GM19238 (cell line): ENCODE measurements around the gene SLC2A11.
A peak's percentile ranks its signal among the peaks of the same experiment; 100 is the strongest.
"Not testable (repeated sequence)": the region's sequence is repeated elsewhere in the genome, so short reads cannot be mapped to it uniquely, and the experiment has no call there.

ENCODE experiments used
- DNase-seq: peaks from one replicate; pipeline ENCODE4 v3.0.0; 2011; ENCODE audit warnings: low spot score; ENCODE audit not compliant: insufficient read length

SLC2A11 gene

DNA sequence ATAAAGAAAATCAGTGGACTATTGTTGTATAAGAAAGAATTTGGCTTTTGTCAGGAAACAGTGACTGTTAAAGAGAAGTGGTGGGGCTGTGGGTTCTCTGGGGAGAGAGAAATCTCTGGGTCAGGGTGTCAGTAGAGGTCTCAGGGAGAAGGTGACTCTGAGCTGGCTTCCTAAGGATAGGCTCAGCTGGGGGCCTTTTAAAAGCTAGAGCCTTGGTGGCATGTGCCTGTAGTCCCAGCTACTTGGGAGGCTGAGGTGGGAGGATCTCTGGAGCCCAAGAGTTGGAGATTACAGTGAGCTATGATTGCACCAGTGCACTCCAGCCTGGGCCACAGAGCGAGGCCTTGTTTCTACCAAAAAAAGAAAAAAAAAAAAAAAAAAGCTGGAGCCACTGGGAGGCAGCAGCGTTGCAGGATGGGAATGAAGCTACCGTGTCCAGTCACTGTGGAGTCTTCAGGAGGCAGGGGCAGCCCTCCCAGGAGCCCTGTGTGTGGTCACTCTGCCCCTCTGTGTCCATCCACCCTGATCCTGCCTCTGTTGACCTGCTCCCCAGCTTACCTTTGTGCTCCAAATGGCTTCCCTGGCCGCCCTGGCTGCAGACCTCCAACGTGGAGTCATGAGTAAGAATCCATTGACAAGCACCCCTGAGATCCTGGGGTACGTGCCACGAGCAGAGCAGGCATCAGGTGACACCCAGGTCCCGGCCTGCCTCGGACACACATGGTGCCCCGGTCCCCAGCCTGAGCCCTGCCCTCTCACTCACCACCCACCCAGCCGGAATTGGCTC is 31.1 kb downstream of the SLC2A11 start:
- no peak for DNase-seq

DNA sequence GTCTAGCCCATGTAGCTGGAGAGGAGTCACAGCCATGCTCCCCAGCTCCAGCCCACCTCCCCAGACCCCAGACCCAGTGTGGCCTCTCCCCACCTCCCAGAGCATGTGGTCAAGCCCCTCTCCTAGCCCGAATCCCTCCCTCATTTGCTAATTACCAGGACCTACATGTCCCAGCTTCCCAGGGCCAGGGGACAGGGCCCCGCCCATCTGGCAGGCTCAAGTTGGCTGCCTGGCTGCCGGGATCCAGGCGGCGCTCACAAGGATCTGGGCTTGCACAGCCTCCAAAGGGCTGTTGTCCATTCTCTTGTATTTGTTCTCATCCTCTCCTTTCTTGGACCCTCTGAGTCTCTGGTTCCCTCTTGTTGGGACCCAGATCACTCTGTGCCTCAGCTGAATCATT is 31.9 kb downstream of the SLC2A11 start:
- DNase-seq: no peak

DNA sequence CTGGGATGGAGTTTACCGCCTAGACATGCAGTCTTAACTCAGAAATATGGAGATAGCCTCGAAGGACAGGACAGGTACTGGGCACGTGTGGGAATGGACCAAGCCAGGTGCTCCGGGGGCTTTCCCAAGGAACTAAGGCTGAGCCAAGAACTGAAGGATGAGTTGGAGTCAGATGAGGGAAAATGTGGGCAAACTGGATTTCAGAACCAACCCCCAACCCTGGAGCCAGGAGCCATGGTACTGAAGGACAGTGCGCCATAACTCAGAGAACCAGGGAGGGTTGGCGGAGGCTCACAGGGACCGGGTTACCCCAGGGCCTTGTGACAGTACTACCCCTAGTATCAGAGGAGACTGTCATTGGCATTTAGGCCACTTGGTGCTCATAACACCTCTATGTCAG is 34.1 kb downstream of the SLC2A11 start:
- no peak for DNase-seq

DNA sequence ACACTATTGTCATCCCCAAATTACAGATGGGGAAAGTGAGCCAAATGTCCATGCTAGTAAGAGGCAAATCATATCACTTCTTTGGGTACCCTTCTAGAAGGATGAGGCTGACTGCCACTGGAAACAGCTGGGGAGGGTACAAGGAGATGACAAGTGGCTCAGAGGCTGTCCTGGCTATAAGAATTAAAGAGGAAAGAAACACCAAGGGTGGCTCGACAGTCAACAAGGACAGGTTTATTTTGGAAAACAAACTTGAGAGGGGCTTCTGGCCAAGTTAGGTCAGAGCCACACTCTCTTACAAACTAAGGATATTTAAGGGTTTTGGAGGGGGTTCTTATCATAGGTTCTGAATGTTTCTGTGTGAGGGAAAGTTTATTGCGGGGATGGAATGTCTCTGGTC is 34.5 kb downstream of the SLC2A11 start:
- no peak for DNase-seq

DNA sequence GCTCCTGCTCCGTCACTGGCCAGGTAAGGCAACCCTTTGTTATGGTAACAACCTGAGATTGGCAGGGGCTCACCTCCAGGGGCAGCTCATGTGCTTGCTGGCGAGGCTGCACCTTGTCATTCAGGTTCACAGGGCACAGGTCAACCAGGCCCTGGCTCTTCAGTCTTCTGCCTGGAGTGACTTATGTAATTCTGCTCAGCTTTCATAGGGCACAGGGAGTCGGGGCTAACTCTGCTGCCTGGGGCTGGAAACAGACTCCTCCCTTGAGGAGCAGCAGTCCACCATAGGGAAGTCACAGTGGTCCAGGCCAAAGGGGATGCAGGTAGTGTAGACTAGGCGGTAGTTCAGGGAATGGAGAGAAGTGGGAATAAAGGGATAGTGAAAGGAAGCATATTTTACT is 35.0 kb downstream of the SLC2A11 start:
- DNase-seq: no peak

DNA sequence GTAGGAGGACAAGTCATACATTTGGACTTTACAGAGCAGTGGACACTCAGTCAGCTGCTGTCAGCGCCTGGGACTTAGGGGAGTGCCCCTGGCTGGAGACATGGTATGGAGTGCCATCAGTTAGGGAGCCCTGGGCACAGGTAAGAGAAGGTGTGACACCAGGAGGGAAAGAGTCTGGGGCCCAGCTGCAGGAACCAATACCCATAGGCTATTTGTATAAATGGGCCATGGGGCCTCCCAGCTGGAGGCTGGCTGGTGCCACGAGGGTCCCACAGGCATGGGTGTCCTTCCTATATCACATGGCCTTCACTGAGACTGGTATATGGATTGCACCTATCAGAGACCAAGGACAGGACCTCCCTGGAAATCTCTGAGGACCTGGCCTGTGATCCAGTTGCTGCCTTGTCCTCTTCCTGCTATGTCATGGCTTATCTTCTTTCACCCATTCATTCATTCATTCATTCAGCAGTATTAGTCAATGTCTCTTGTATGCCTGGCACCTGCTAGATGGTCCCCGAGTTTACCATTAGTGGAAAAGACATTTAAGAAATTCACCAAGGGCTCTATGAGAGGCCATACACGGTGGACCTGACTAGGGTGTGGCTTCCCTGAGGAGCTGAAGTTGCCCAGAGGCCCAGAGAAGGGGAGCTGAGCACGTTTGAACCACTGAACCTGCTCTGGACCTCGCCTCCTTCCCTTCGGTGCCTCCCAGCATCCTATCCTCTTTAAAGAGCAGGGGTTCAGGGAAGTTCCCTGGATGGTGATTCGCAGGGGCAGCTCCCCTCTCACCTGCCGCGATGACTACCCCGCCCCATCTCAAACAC is 35.7 kb downstream of the SLC2A11 start:
- DNase-seq: no peak

DNA sequence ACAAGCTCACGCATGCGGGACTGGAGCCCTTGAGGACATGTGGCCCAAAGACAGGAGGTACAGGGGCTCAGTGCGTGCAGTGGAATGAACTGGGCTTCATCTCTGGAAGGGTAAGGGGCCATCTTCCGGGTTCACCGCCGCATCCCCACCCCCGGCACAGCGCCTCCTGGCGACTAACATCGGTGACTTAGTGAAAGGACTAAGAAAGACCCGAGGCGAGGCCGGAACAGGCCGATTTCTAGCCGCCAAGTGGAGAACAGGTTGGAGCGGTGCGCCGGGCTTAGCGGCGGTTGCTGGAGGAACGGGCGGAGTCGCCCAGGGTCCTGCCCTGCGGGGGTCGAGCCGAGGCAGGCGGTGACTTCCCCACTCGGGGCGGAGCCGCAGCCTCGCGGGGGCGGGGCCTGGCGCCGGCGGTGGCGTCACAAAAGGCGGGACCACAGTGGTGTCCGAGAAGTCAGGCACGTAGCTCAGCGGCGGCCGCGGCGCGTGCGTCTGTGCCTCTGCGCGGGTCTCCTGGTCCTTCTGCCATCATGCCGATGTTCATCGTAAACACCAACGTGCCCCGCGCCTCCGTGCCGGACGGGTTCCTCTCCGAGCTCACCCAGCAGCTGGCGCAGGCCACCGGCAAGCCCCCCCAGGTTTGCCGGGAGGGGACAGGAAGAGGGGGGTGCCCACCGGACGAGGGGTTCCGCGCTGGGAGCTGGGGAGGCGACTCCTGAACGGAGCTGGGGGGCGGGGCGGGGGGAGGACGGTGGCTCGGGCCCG is 36.5 kb downstream of the SLC2A11 start, which contains the start of gene MIF:
Gene MIF (plus strand): TSS at position 439 of the 765 bp plus-strand sequence. CDS start 92 bp downstream, at position 531.
- peak; percentile 97 for DNase-seq

DNA sequence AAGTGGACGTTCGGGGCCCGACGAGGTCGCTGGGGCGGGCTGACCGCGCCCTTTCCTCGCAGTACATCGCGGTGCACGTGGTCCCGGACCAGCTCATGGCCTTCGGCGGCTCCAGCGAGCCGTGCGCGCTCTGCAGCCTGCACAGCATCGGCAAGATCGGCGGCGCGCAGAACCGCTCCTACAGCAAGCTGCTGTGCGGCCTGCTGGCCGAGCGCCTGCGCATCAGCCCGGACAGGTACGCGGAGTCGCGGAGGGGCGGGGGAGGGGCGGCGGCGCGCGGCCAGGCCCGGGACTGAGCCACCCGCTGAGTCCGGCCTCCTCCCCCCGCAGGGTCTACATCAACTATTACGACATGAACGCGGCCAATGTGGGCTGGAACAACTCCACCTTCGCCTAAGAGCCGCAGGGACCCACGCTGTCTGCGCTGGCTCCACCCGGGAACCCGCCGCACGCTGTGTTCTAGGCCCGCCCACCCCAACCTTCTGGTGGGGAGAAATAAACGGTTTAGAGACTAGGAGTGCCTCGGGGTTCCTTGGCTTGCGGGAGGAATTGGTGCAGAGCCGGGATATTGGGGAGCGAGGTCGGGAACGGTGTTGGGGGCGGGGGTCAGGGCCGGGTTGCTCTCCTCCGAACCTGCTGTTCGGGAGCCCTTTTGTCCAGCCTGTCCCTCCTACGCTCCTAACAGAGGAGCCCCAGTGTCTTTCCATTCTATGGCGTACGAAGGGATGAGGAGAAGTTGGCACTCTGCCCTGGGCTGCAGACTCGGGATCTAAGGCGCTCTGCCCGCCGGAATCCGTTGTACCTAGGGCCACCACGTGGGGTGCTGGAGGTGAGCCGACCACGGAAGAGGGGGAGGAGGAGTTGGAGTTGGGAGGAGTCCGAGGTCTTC is 37.3 kb downstream of the SLC2A11 start:
- DNase-seq: peak; percentile 80

DNA sequence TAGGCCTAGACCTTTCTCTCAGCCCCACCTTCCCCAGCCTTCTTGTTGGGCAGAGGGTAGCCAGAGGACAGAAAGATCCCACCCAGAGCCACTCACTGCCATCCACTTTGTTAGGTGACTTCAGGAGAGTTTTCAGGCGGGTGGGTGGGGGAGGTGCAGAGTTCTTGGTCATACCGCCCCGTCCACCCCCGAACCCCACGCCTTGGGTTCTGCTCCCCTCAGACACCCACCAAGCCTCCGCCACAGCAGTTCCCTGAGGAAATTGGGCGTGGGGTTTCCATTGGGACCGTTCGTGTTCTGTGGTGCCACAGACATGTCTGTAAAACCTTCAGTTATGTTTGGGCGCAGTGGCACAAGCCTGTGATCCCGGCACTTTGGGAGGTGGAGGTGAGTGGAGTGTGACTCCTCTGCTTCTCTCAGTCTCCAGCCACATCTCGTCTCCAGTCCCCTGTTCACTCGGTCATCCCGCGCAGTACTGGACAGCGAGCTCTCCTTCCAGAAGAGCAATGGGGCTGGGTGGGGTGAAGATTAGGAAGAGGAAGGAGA is 38.0 kb downstream of the SLC2A11 start:
- DNase-seq: no peak

DNA sequence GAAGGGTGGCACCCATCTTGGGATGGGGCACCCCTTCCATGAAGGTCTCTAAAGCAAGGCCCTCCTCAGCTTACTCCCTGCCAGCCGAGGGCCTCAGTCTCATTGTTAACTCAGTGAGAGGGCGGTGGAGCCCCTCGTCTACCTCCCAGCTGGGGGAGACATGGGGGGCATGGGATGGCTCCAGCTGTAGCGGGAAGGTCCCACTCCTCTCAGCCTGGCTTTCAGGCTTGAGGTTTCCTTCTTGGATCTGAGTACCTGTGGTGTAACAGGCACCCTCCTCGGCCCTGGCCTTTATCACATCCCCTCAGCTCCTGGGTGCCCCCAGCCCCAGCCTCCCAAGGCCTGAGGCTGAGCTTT is 38.5 kb downstream of the SLC2A11 start:
- DNase-seq: no peak

DNA sequence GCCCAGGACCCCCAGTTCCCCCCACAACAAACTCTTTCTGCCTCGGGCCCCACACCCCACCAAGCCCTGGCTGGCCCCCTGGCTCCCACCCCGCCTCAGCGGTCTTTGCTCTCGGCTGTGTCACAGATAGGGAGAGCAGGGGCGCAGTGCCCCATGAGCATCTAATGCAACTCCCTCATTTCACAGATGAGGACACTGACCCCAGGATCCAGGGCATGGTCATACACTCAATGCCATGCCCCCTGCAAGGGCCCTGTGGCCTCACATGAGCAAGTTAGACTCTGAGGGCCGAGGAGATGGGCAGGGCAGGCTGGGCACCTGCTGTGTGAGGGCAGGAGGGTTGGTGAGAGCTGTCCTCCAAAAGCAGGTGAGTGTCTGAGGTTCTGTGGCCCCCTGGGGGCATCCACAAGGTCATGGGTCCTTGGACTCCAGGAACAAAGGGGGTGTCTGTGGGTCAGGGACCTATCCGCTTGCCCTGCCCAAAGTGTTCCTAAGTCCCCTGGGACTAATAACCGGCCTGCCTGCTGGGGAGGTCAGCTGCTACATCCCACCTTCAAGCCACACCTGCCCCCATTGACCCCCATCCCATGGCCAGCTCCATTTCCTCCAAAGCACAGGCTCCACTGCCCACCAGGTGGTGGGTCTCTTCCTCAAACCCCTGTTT is 39.0 kb downstream of the SLC2A11 start:
- no peak for DNase-seq

DNA sequence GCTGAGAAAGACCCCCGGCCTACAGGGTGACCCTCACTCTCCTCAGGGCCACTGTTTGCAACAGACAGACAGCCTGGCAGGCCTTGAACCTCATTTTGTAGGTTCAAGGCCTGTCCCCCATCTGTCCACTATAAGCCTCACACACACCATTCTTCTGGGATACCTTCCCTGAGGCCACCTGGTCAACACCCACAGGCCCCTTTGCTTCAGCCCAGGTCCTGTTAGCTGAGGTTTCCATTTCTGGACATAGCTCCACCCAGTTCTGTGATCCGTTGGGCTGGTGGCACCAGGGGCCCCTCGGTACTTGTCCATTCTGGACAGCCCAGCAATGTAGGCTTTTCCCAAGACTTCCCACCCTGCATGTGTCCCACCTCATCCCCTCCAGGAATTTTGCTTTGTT is 39.6 kb downstream of the SLC2A11 start:
- DNase-seq: no peak

DNA sequence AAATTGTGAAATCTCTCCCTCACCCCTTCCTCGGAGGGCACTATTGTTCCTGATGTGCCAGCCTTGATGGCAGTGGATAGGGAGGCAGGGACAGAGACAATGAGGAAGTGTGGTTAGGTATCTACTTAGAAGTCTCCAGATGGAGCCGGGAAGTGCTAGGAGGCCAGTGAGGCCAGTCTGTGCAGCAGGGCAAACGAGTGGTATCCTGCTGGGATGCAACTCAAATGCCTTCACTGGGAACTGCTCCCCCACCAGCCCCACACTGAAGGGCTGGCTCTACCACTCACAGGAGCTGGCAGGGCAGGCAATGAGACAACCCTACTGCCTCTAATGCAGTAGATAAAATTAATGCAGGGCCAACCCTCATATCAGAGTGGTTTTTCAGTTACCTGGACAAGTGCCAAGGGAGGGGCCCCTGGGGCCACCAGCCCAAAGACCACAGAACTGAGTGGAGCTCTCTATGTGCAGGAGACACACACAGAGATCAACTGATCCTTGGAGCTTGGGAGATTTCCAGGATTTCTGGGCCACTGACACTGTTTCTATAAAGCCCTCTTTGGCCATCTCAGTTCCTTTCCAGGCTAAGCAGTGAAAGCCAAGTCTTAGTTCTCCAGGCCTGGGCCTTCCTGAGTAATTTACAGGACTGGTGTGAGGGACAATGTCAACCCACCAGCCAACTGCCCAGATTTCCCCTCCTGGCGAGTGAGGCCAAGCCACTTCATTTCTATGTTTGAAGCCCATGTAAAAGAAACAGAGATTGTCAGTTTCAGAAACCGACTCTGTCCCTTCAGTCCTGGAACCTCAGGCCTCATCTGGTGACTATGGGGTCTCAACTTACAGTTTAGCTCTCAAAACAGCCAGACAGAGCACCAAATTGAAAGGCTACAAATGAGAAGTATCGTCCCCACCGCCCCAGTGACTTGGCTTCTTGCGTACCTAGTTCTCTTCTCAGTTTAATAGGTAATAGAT is 40.6 kb downstream of the SLC2A11 start:
- no peak for DNase-seq

DNA sequence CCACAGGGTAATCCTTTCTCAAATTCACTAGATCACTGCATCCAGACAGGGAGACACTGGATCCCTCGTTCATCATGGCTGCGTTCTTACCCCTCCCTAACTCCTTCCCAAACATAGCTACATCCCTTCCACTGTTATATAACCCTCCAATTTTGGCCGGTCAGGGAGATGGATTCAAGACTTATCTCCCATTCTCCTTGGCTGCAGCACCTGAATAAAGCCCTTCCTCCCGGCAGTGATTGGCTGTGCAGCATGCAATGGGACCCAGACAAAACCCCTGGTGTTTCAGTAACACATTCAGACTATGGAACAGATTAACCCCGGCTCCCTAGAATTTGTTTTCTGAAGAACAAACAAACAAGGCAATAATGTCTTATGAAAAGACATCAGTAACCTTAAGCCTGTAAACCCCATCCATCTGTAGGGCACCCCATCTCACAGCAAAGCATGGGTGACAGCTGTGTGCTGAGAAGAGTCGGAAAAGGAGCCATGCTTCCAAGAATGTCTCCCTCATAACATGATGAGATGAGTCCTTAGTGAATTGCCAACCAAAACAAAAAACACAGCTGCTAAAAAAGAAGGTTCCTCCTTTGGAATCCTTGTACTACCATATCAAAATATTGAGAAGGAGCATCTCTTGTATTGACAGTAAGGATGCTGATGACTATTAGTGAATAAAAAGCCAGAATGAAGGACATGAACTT is 41.5 kb downstream of the SLC2A11 start:
- no peak for DNase-seq

DNA sequence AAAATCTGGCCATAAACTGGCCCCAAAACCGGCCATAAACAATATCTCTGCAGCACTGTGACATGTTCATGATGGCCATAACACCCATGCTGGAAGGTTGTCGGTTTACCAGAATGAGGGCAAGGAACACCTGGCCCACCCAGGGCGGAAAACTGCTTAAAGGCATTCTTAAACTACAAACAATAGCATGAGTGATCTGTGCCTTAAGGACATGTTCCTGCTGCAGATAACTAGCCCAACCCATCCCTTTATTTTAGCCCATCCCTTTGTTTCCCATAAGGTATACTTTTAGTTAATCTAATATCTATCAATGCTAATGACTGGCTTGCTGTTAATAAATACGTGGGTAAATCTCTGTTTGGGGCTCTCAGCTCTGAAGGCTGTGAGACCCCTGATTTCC is 42.6 kb downstream of the SLC2A11 start:
- not testable (repeated sequence) for DNase-seq

DNA sequence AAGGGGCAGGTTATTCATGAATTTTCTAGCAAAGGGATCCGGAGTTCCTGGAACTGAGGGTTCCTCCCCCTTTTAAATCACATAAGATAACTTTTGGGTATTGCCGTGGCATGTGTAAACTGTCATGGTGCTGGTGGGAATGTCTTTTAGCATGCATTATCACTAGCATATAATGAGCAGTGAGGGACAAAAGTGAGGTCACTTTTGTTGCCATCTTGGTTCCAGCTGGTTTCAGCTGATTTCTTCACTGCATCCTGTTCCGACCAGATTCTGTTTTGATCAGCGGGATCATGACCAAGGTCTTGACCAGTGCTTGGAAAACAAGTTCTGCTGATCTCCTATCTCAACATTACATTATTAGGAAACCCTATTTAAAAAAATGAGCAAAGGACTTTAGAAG is 43.9 kb downstream of the SLC2A11 start:
- DNase-seq: no peak

DNA sequence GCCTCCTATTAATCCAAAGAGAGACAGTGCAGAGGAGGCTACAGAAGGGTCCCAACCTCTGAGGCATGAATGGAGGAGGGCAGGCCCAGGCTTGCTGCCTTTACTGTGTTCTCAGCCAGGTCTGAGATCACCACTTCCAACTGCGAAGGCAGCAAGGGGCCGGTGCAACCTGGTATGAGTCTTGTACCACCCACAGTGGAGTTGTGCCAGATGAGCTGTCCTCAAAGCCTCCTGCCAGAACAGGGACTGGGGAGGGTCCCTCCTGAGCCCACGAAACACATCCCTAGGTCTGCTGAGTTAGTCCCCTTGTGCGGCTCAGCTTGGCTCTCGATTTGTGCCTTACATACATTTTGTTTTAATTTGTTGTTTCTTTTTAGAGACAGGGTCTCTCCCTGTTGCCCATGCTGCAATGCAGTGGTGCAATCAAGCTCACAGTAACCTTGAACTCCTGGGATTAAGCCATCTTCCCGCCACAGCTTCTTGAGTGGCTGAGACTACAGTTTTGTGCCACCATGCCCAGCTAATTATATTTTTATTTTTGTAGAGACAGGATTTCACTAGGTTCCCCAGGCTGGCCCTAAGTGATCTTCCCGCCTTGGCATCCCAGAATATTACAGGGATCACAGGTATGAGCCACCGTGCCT is 45.8 kb downstream of the SLC2A11 start:
- no peak for DNase-seq
